Vagina (tissue), 2 donors: Measurements from ENCODE around the gene SPIB.

Experiments
- POLR2A ChIP-seq, 2 donors: fragments of 450-650 bp; IDR thresholded peaks; one replicate each; pipeline ENCODE4 v1.6.1; 2017; ENCODE audit warnings: antibody characterized with exemption in 2 of 2, mild to moderate bottlenecking in 2 of 2, moderate library complexity in 2 of 2
- POLR2AphosphoS5 ChIP-seq, 2 donors: sonication (generic); formaldehyde crosslinking; IDR thresholded peaks; one replicate each; pipeline ENCODE4 v1.9.0; 2017; ENCODE audit warnings: antibody characterized with exemption in 2 of 2, mild to moderate bottlenecking in 2 of 2, low read depth in 1 of 2; ENCODE audit not compliant: insufficient read depth in 1 of 2
- TF ChIP-seq, protein P1 (sequence below), 3 experiments: fragments of 450-650 bp in 2 of 3; fragments of 200-600 bp in 1 of 3; sonication (generic) in 1 of 3; IDR thresholded peaks; one replicate each; pipeline ENCODE4 v1.5.1; 2017 to 2019; ENCODE audit warnings: antibody characterized with exemption in 3 of 3, mild to moderate bottlenecking in 2 of 3, moderate library complexity in 2 of 3

DNA sequence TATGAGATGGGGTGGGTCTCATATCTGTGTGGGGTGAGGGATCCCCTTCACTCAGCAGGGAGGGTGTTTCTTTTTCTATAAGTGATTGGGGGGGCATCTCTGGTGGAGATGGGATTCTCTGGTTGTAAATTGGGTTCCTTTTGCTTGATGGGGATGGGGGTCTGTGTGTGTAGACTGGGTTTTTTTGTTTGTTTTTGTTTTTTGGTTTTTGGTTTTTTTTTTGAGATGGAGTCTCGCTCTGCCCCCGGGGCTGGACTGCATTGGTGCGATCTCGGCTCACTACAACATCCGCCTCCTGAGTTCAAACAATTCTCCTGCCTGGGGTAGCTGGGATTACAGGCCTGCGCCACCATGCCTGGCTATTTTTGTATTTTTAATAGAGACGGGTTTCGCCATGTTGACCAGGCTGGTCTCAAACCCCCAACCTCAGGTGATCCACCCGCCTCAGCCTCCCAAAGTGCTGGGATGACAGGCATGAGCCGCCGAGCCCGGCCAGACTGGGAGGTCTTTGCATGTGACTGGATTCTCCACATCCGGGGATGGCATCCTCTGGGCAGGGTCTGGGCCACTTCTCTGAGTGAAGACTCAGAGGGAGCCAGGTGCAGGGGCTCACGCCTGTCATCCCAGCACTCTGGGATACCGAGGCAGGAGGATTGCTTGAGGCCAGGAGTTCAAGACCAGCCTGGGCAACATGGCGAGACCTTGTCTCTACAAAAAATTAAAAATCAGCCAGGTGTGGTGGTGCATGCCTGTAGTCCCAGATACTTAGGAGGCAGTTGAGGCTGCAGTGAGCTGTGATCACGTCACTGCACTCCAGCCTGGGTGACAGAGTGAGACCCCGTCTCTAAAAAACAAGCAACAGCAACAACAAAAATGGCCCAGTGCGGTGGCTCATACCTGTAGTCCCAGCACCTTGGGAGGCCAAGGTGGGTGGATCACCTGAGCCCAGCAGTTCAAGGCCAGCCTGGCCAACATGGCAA is 14.8 kb downstream of the SPIB start:
- TF ChIP-seq, protein P1, sequence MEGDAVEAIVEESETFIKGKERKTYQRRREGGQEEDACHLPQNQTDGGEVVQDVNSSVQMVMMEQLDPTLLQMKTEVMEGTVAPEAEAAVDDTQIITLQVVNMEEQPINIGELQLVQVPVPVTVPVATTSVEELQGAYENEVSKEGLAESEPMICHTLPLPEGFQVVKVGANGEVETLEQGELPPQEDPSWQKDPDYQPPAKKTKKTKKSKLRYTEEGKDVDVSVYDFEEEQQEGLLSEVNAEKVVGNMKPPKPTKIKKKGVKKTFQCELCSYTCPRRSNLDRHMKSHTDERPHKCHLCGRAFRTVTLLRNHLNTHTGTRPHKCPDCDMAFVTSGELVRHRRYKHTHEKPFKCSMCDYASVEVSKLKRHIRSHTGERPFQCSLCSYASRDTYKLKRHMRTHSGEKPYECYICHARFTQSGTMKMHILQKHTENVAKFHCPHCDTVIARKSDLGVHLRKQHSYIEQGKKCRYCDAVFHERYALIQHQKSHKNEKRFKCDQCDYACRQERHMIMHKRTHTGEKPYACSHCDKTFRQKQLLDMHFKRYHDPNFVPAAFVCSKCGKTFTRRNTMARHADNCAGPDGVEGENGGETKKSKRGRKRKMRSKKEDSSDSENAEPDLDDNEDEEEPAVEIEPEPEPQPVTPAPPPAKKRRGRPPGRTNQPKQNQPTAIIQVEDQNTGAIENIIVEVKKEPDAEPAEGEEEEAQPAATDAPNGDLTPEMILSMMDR (IDR thresholded peaks at IDR 0.05), result no peak
- TF ChIP-seq POLR2A (IDR thresholded peaks at IDR 0.05) (no peak), POLR2AphosphoS5 (IDR thresholded peaks at IDR 0.05; ENCODE audit: insufficient read depth in 1 of 2, low read depth in 1 of 2) (no peak)
